Loucy (cell line): Measurements from ENCODE around the gene SH3YL1.

Experiments
- H2AFZ ChIP-seq: fragments of 200-600 bp; sonication (generic); 2 replicates; pipeline ENCODE4 v1.6.0; 2016; ENCODE audit warnings: antibody characterized with exemption, mild to moderate bottlenecking, low read length, moderate library complexity
- H3F3A ChIP-seq: fragments of 200-600 bp; 2 replicates; pipeline ENCODE4 v1.6.0; 2016; ENCODE audit warnings: antibody characterized with exemption, low read depth, mild to moderate bottlenecking
- H3K27me3 ChIP-seq: fragments of 200-600 bp; sonication (generic); 2 replicates; pipeline ENCODE4 v1.6.1; 2014; ENCODE audit warnings: low read length, mild to moderate bottlenecking; ENCODE audit not compliant: insufficient read depth, poor library complexity, severe bottlenecking
- H3K36me3 ChIP-seq: fragments of 200-600 bp; sonication (generic); 2 replicates; pipeline ENCODE4 v1.6.1; 2016; ENCODE audit warnings: low read length; ENCODE audit not compliant: insufficient read depth
- H3K4me1 ChIP-seq: fragments of 200-600 bp; sonication (generic); 2 replicates; pipeline ENCODE4 v1.5.1; 2014; ENCODE audit warnings: low read length, mild to moderate bottlenecking; ENCODE audit not compliant: insufficient read depth, poor library complexity, severe bottlenecking
- H3K4me2 ChIP-seq: fragments of 200-600 bp; sonication (generic); 2 replicates; pipeline ENCODE4 v1.6.0; 2014; ENCODE audit warnings: antibody characterized with exemption, low read length, low read depth, mild to moderate bottlenecking; ENCODE audit not compliant: poor library complexity, severe bottlenecking
- H3K4me3 ChIP-seq: fragments of 200-600 bp; sonication (generic); 2 replicates; pipeline ENCODE4 v1.5.1; 2014; ENCODE audit warnings: low read length, mild to moderate bottlenecking, mixed read lengths; ENCODE audit not compliant: poor library complexity, severe bottlenecking
- H3K79me2 ChIP-seq: fragments of 200-600 bp; sonication (generic); 2 replicates; pipeline ENCODE4 v1.6.1; 2014; ENCODE audit warnings: low read length; ENCODE audit not compliant: insufficient read depth
- H3K9ac ChIP-seq: fragments of 200-600 bp; sonication (generic); 2 replicates; pipeline ENCODE4 v1.6.0; 2014; ENCODE audit warnings: mild to moderate bottlenecking, low read depth, low read length, moderate library complexity; ENCODE audit not compliant: poor library complexity, severe bottlenecking
- H3K9me2 ChIP-seq: fragments of 200-600 bp; sonication (generic); replicated peaks from 2 replicates; pipeline ENCODE4 v1.6.1; 2016; ENCODE audit warnings: low read depth, low read length, mixed read lengths
- H3K9me3 ChIP-seq: fragments of 200-600 bp; sonication (generic); 2 replicates; pipeline ENCODE4 v1.6.1; 2014; ENCODE audit warnings: mild to moderate bottlenecking, antibody characterized with exemption, low read length, low read depth; ENCODE audit not compliant: insufficient read depth
- H4K20me1 ChIP-seq: fragments of 200-600 bp; sonication (generic); 2 replicates; pipeline ENCODE4 v1.6.0; 2014; ENCODE audit warnings: antibody characterized with exemption, low read length, mild to moderate bottlenecking; ENCODE audit not compliant: insufficient read depth, poor library complexity, severe bottlenecking
- CTCF ChIP-seq: fragments of 200-600 bp; sonication (generic); conservative IDR thresholded peaks from 2 replicates; pipeline ENCODE4 v1.5.1; 2014; ENCODE audit warnings: mild to moderate bottlenecking, antibody characterized with exemption, low read length
- EZH2phosphoT487 ChIP-seq: fragments of 200-600 bp; IDR thresholded peaks from 2 replicates; pipeline ENCODE4 v1.6.1; 2018; ENCODE audit warnings: antibody characterized with exemption, mild to moderate bottlenecking, moderate library complexity, borderline replicate concordance

Gene SH3YL1

GRCh38 chr2:271917-272316 lies 8.1 kb upstream of the SH3YL1 start:
- Histone ChIP-seq H3K79me2 (peaks cover 91% of the 10 kb centered on the region), H4K20me1 (peaks cover 86% of the 10 kb centered on the region), H3K9ac (no peak overlapping the region), H3K9me3 (no peaks in the 10 kb centered on the region), H3K9me2 (no peaks in the 10 kb centered on the region), H3F3A (no peaks in the 10 kb centered on the region), H3K4me2 (peak overlapping the region; percentile 98), H3K36me3 (peaks cover 44% of the 10 kb centered on the region; the same call in 1 of the 2 replicates), H2AFZ (no peak overlapping the region), H3K27me3 (no peaks in the 10 kb centered on the region), H3K4me3 (no peak overlapping the region), H3K4me1 (peaks cover 46% of the 10 kb centered on the region)
- no peak for TF ChIP-seq CTCF
- TF ChIP-seq EZH2phosphoT487: no peak

- Histone ChIP-seq H3K36me3 (peaks cover 35% of the 10 kb centered on the region; the same call in 1 of the 2 replicates), H3K9ac (no peak overlapping the region), H3K27me3 (no peaks in the 10 kb centered on the region), H3K4me2 (peak overlapping the region; percentile 98), H3K4me1 (peaks cover 56% of the 10 kb centered on the region), H3F3A (no peaks in the 10 kb centered on the region), H3K9me2 (no peaks in the 10 kb centered on the region), H3K4me3 (peak overlapping the region; percentile 7), H2AFZ (no peak overlapping the region), H4K20me1 (peaks cover 95% of the 10 kb centered on the region), H3K79me2 (peaks cover 98% of the 10 kb centered on the region), H3K9me3 (no peaks in the 10 kb centered on the region)
- TF ChIP-seq CTCF (no peak), EZH2phosphoT487 (no peak)
Observed at GRCh38 chr2:270861-271260, 7.0 kb upstream of the SH3YL1 start.

- H3F3A ChIP-seq: no peaks in the 10 kb centered on the region
- H3K4me2 ChIP-seq: peak overlapping the region; percentile 98
Observed at GRCh38 chr2:269356-270030, 5.7 kb upstream of the SH3YL1 start.

More at GRCh38 chr2:269356-270030, 5.7 kb upstream of the SH3YL1 start:
- Histone ChIP-seq H2AFZ (no peak overlapping the region), H3K9me2 (no peaks in the 10 kb centered on the region), H3K9ac (peak overlapping the region; percentile 12), H4K20me1 (peaks cover 95% of the 10 kb centered on the region), H3K9me3 (no peaks in the 10 kb centered on the region), H3K79me2 (peaks cover 96% of the 10 kb centered on the region), H3K27me3 (no peaks in the 10 kb centered on the region), H3K4me1 (peaks cover 64% of the 10 kb centered on the region), H3K4me3 (peak overlapping the region; percentile 100), H3K36me3 (peaks cover 25% of the 10 kb centered on the region; the same call in 1 of the 2 replicates)
- TF ChIP-seq CTCF (no peak), EZH2phosphoT487 (no peak)
